ENCODE measurements around the gene CAND1.
"Not testable (repeated sequence)": the region's sequence is repeated elsewhere in the genome, so short reads cannot be mapped to it uniquely, and the experiment has no call there.

CAND1 gene

DNA sequence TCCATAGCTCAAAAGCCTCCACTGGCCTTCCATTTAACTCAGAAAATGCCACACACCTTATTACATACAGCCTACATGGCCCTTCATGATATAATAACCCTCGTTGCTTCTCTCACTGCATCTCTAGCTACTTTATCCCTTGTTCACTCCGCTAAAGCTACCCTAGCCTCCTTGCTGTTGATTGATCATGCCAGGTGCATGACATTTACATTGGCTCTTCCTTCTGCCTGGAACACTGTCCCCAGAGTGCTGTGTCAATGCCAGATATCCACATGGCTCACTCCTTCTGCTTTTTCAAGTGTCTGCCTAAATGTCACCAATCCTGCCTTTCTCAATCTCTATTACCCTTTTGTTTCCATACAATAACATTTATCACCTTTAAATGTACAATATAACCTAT lies 58.3 kb downstream of the CAND1 start:
- Histone ChIP-seq H3K36me3 (ENCODE audit: insufficient read depth, low read length) (no peaks in the 10 kb centered on the region), H3K4me3 (ENCODE audit: low read length) (no peak overlapping the region), H3K9me3 (ENCODE audit: low read length) (peaks cover 2% of the 10 kb centered on the region), H2AFZ (ENCODE audit: low read depth, low read length) (no peak overlapping the region), H3K4me1 (ENCODE audit: insufficient read depth, low read length) (no peaks in the 10 kb centered on the region), H3K27me3 (ENCODE audit: insufficient read depth, low read length) (no peaks in the 10 kb centered on the region)

DNA sequence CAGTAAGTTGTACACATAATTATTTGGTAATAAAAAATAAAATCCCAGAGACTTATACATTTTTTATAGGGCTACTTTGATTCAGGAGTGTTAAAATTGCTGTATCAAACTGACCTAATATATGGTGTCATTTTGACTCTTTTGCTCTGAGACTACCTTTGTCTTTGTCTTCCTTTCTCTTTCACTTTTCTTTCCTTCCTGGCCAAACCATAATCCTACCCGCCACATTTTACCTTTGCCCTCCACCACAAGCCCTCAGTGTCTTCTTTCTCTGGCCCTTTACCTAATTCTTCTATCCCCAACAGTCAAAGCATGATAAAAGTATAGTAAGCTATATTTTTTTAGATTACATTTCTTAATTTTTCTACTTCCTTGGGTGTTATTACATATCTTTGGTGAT lies 62.0 kb downstream of the CAND1 start:
- H3K36me3 ChIP-seq (ENCODE audit: insufficient read depth, low read length): no peaks in the 10 kb centered on the region
- H3K4me1 ChIP-seq (ENCODE audit: insufficient read depth, low read length): no peaks in the 10 kb centered on the region
- H3K4me3 ChIP-seq (ENCODE audit: low read length): no peak overlapping the region
- no peaks in the 10 kb centered on the region for H3K27me3 ChIP-seq (ENCODE audit: insufficient read depth, low read length)
- H3K9me3 ChIP-seq (ENCODE audit: low read length): peaks cover 2% of the 10 kb centered on the region
- H2AFZ ChIP-seq (ENCODE audit: low read depth, low read length): no peak overlapping the region

DNA sequence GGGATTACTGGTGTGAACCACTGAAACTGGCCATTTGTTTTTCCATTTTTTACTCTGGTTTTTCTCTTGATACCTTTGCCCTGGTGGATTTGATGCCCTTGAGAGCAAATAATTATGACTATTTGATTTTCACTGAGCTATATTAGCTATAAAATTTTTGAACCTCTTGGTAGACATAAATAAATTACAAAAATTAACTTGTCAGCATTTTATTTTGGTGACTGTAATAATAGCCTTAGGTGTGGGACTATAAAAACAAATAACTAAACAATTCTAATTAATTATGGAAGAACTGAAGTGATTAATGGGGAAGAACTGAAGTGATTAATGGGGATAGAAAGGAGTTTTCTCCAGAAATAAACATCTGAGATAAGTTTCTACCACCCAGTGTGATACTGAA lies 62.7 kb downstream of the CAND1 start:
- Histone ChIP-seq H3K36me3 (ENCODE audit: insufficient read depth, low read length) (no peaks in the 10 kb centered on the region), H3K9me3 (ENCODE audit: low read length) (peaks cover 2% of the 10 kb centered on the region), H3K4me3 (ENCODE audit: low read length) (no peak overlapping the region), H3K27me3 (ENCODE audit: insufficient read depth, low read length) (no peaks in the 10 kb centered on the region), H3K4me1 (ENCODE audit: insufficient read depth, low read length) (no peaks in the 10 kb centered on the region), H2AFZ (ENCODE audit: low read depth, low read length) (no peak overlapping the region)

DNA sequence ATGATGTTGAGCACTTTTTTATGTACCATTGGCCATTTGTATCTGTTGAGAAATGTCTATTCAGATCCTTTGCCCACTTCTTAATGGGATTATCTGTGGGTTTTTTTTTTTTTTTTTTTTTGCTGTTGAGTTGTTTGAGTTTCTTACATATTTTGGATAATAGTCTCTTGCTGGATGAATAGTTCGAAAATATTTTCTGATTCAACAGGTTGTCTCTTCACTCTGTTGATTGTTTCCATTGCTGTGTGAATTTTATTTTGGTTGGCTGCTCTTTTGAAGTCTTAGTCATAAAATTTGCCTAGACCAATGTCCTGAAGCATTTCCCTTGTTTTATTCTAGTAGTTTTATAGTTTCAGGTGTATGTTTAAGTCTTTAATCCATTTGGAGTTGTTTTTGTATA lies 64.5 kb downstream of the CAND1 start:
- H2AFZ ChIP-seq (ENCODE audit: low read depth, low read length): no peak overlapping the region
- H3K27me3 ChIP-seq (ENCODE audit: insufficient read depth, low read length): no peaks in the 10 kb centered on the region
- H3K4me1 ChIP-seq (ENCODE audit: insufficient read depth, low read length): no peaks in the 10 kb centered on the region
- H3K36me3 ChIP-seq (ENCODE audit: insufficient read depth, low read length): no peaks in the 10 kb centered on the region
- H3K4me3 ChIP-seq (ENCODE audit: low read length): no peak overlapping the region
- H3K9me3 ChIP-seq (ENCODE audit: low read length): peaks cover 6% of the 10 kb centered on the region

DNA sequence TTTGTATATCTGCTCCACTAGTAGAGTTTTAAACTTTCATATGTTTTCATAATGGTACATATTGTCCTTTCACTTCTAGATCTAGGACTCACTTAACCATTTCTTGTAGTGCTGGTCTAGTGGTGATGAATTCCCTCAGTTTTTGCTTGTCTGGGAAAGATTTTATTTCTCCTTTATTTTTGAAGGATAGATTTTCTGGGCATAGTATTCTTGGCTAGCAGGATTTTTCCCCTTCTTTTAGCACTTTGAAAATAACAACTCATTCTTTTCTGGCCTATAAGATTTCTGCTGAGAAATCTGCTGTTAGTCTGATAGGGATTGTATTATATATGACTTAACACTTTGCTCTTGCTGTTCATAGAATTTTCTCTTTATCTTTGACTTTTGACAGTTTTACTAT lies 69.3 kb downstream of the CAND1 start:
- no peaks in the 10 kb centered on the region for H3K36me3 ChIP-seq (ENCODE audit: insufficient read depth, low read length)

DNA sequence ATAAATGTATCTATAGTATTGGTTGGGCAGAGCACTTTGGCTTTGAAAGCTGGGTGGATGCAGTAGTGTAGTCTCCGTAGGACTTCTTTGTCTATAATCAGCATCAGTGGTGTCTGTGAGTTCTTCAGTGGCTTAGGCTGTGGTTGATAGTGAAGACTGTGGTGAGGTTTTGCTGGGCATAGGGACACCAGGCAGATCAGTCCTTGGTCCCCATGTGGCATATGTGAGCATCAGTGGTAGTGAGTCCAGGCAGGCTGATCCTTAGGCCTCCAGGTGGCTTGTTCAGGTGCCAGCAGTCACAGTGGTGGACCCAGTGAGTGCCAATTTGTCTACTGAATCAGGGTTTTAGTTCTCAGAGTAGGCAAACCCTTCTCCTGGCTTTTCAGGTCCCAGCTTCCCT lies 70.4 kb downstream of the CAND1 start:
- no peaks in the 10 kb centered on the region for H3K27me3 ChIP-seq (ENCODE audit: insufficient read depth, low read length)
- no peaks in the 10 kb centered on the region for H3K36me3 ChIP-seq (ENCODE audit: insufficient read depth, low read length)
- no peak overlapping the region for H3K4me3 ChIP-seq (ENCODE audit: low read length)
- no peak overlapping the region for H2AFZ ChIP-seq (ENCODE audit: low read depth, low read length)
- H3K9me3 ChIP-seq (ENCODE audit: low read length): peaks cover 7% of the 10 kb centered on the region
- no peaks in the 10 kb centered on the region for H3K4me1 ChIP-seq (ENCODE audit: insufficient read depth, low read length)

More for the DNA sequence above, 69.3 kb downstream of the CAND1 start:
- Histone ChIP-seq H3K9me3 (ENCODE audit: low read length) (peaks cover 7% of the 10 kb centered on the region), H3K27me3 (ENCODE audit: insufficient read depth, low read length) (no peaks in the 10 kb centered on the region), H2AFZ (ENCODE audit: low read depth, low read length) (no peak overlapping the region), H3K4me1 (ENCODE audit: insufficient read depth, low read length) (no peaks in the 10 kb centered on the region), H3K4me3 (ENCODE audit: low read length) (no peak overlapping the region)

DNA sequence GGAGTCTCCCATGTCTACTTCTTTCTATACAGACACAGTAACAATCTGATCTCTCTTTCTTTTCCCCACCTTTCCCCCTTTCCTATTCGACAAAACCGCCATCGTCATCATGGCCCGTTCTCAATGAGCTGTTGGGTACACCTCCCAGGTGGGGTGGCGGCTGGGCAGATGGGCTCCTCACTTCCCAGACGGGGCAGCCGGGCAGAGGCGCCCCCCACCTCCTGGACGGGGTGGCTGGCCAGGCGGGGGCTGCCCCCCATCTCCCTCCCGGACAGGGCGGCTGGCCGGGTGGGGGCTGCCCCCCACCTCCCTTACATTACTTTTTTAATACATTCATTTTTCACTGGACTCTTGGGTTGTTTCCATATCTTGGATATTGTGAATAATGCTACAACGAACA lies 71.9 kb downstream of the CAND1 start:
- H3K4me1 ChIP-seq (ENCODE audit: insufficient read depth, low read length); H3K4me3 ChIP-seq (ENCODE audit: low read length); H3K27me3 ChIP-seq (ENCODE audit: insufficient read depth, low read length); H3K36me3 ChIP-seq (ENCODE audit: insufficient read depth, low read length); H3K9me3 ChIP-seq (ENCODE audit: low read length); H2AFZ ChIP-seq (ENCODE audit: low read depth, low read length): not testable (repeated sequence)

DNA sequence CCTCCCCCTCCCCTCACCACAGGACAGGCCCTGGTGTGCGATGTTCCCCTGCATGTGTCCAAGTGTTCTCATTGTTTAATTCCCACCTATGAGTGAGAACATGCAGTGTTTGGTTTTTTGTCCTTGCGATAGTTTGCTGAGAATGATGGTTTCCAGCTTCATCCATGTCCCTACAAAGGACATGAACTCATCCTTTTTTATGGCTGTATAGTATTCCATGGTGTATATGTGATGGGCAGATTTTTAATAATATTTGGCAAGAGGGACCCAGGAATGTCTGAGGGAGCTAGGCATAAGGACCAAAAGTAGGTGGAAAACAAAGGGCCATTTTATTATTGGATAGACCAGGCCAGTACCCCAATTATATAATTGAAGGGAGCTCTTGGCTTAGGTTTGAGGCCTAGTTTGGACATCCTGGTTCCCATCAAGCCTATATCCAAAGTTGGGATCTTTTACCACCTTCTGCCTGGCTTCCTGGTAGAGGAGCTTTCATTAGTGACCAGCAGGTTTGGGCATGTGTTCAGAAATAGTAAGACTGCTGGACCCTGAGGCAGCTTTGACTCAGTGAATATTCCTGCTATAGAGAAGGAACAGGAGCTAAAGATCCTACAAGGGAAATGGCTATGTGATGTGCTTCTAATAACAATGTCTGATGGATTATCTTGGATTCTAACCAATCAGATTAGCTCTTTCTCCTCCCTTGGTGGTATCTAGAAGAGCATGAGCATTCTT lies 76.0 kb downstream of the CAND1 start:
- no peak overlapping the region for H3K4me3 ChIP-seq (ENCODE audit: low read length)
- no peaks in the 10 kb centered on the region for H3K36me3 ChIP-seq (ENCODE audit: insufficient read depth, low read length)
- no peak overlapping the region for H2AFZ ChIP-seq (ENCODE audit: low read depth, low read length)
- H3K27me3 ChIP-seq (ENCODE audit: insufficient read depth, low read length): no peaks in the 10 kb centered on the region
- H3K4me1 ChIP-seq (ENCODE audit: insufficient read depth, low read length): no peaks in the 10 kb centered on the region
- H3K9me3 ChIP-seq (ENCODE audit: low read length): no peaks in the 10 kb centered on the region

DNA sequence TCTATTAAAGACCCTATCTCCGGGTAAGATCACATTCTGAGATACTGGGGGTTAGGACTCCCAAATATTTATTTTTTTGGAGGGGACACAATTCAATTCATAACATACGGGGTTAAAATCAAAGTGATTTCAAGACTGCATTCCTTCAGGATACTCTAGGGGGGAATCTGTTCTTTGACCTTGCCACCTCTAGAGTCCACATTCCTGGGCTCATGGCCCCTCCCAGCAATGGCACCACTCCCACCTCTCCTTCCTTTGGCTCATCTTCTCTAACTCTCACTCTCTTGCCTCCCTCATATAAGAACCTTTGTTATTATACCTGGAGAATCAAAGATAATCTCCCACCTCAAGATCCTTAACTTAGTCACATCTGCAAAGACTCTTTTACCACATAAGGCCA lies 79.5 kb downstream of the CAND1 start:
- H2AFZ ChIP-seq (ENCODE audit: low read depth, low read length): no peak overlapping the region

DNA sequence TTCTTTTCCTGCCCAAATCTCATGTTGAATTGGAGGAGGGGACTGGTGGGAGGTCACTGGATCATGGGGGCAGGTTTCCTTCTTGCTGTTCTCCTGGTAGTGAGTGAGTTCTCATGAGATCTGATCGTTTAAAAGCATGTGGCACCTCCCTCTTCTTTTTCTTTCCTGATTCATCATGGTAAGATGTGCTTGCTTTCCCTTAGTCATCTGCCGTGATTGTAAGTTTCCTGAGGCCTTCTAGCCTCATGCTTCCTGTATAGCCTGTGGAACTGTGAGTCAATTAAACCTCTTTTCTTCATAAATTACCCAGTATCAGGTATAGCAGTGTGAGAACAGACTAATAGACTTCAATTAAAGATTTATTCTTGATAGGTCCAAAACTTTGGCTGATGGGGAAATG lies 83.5 kb downstream of the CAND1 start:
- no peaks in the 10 kb centered on the region for H3K4me1 ChIP-seq (ENCODE audit: insufficient read depth, low read length)
- H3K4me3 ChIP-seq (ENCODE audit: low read length): no peak overlapping the region
- no peaks in the 10 kb centered on the region for H3K9me3 ChIP-seq (ENCODE audit: low read length)
- no peaks in the 10 kb centered on the region for H3K36me3 ChIP-seq (ENCODE audit: insufficient read depth, low read length)
- H2AFZ ChIP-seq (ENCODE audit: low read depth, low read length): no peak overlapping the region
- no peaks in the 10 kb centered on the region for H3K27me3 ChIP-seq (ENCODE audit: insufficient read depth, low read length)

More for the DNA sequence above, 79.5 kb downstream of the CAND1 start:
- Histone ChIP-seq H3K4me1 (ENCODE audit: insufficient read depth, low read length) (no peaks in the 10 kb centered on the region), H3K9me3 (ENCODE audit: low read length) (no peaks in the 10 kb centered on the region), H3K36me3 (ENCODE audit: insufficient read depth, low read length) (no peaks in the 10 kb centered on the region), H3K27me3 (ENCODE audit: insufficient read depth, low read length) (no peaks in the 10 kb centered on the region), H3K4me3 (ENCODE audit: low read length) (no peak overlapping the region)

DNA sequence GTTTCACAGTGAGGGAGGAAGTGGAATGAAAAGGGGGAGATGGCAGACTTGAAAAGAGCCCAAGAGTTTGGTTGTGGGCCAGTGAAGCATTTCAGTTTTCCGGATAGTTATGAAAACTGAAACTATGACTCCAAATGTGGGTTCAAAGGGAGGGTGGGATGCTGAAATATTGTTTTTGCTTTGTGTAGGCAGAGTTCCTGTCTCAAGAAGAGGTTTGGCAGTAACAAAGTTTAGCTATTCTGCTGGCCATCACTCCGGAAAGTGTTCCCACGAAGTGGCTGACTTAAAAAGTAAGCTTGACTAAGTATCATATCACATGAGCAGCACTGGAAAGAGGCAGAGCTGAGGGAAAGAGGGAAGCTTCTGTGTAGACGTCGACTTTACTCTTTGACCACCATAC lies 85.2 kb downstream of the CAND1 start:
- Histone ChIP-seq H3K9me3 (ENCODE audit: low read length) (no peaks in the 10 kb centered on the region), H3K36me3 (ENCODE audit: insufficient read depth, low read length) (no peaks in the 10 kb centered on the region), H3K27me3 (ENCODE audit: insufficient read depth, low read length) (no peaks in the 10 kb centered on the region), H3K4me1 (ENCODE audit: insufficient read depth, low read length) (no peaks in the 10 kb centered on the region), H2AFZ (ENCODE audit: low read depth, low read length) (no peak overlapping the region), H3K4me3 (ENCODE audit: low read length) (no peak overlapping the region)

DNA sequence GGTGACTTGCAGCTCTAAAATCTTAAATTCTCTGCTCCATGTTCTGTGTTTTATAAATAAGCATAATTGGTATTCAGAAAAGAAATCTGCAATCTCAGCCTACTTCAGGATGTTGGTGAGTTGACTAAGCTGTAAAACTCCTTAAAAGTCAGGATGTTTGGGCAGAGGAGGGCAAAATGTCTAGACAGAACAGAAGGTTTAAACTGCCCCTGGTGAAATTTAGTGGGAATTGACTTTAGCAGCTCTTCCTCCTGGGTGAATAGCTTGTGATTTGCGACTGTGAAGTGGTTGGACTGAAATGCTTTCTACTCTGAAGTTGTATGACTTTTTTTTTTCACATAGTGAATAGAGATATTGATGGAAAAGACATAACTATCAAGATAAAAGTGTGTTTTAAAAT lies 85.8 kb downstream of the CAND1 start:
- Histone ChIP-seq H2AFZ (ENCODE audit: low read depth, low read length) (no peak overlapping the region), H3K4me3 (ENCODE audit: low read length) (no peak overlapping the region), H3K27me3 (ENCODE audit: insufficient read depth, low read length) (no peaks in the 10 kb centered on the region), H3K36me3 (ENCODE audit: insufficient read depth, low read length) (no peaks in the 10 kb centered on the region), H3K4me1 (ENCODE audit: insufficient read depth, low read length) (no peaks in the 10 kb centered on the region), H3K9me3 (ENCODE audit: low read length) (no peaks in the 10 kb centered on the region)

DNA sequence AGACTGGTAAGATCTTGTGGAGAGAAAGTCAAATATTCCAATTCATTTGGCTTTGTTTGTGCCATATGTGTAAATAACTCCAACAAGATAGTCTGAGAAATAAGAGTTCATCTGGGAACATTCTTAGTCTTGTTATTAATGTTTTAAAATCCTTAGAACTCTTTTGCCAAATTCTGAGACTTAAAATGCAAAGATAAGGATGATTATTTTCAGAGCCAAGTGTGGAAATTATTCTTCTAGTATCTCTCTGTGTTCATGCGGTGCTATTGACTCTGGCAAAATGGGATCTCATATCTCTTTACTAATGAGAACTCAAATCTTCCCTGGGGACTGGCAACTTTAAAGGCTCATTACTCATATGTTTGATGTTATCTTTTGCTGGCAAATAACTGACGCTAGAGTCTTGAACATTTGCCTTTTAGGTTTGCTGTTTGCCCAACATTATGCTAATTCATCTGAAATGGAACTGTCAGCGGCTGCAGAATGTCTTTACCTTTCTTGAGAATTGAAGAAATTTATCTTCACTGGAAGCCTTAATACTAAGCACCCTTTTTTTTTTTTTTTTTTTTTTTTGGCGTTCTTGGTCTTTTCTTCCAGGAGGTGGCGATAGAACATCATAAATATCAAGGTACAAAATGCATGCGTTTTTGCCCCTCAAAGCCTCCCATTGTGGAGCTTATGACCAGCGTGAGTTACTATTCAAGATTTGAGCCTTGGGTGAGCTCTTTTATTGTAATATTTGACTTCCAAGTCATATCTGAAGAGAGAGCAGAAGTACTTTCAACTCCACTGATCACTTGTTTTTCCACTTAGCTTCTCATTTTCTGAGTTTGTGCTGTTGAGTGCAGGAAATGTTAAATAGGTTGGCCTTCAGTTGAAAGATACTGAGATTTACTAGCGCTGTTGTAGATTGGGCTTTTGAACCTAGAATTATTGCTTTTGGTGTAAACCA lies 86.5 kb downstream of the CAND1 start:
- Histone ChIP-seq H3K36me3 (ENCODE audit: insufficient read depth, low read length) (no peaks in the 10 kb centered on the region), H3K4me3 (ENCODE audit: low read length) (no peak overlapping the region), H3K4me1 (ENCODE audit: insufficient read depth, low read length) (no peaks in the 10 kb centered on the region), H2AFZ (ENCODE audit: low read depth, low read length) (peak overlapping the region; percentile 28), H3K27me3 (ENCODE audit: insufficient read depth, low read length) (no peaks in the 10 kb centered on the region), H3K9me3 (ENCODE audit: low read length) (no peaks in the 10 kb centered on the region)
